Inferior parietal cortex (tissue), 1 donor: ENCODE measurements around the gene PGBD5.

Experiments
- DNase-seq: peaks from one replicate; pipeline ENCODE4 v3.0.0-alpha.2; 2016; ENCODE audit errors: extremely low spot score

PGBD5 gene

GRCh38 chr1:230396966-230397365 lies 29.2 kb downstream of the PGBD5 start:
- no peak for DNase-seq

GRCh38 chr1:230395932-230396331 lies 30.2 kb downstream of the PGBD5 start:
- no peak for DNase-seq

- DNase-seq, result no peak
Observed at GRCh38 chr1:230394741-230395140, 31.4 kb downstream of the PGBD5 start.

GRCh38 chr1:230394134-230394533 lies 32.0 kb downstream of the PGBD5 start:
- DNase-seq, result no peak

- DNase-seq, result no peak
Observed at GRCh38 chr1:230393722-230394121, 32.4 kb downstream of the PGBD5 start.

GRCh38 chr1:230392920-230393521 lies 33.1 kb downstream of the PGBD5 start:
- no peak for DNase-seq

GRCh38 chr1:230392536-230392909 lies 33.6 kb downstream of the PGBD5 start:
- DNase-seq, result no peak

GRCh38 chr1:230391776-230392535 lies 34.2 kb downstream of the PGBD5 start:
- DNase-seq, result no peak

- DNase-seq, result no peak
Observed at GRCh38 chr1:230390371-230390770, 35.8 kb downstream of the PGBD5 start.

GRCh38 chr1:230387876-230388275 lies 38.3 kb downstream of the PGBD5 start:
- DNase-seq, result no peak

GRCh38 chr1:230387296-230387695 lies 38.8 kb downstream of the PGBD5 start:
- DNase-seq, result no peak

GRCh38 chr1:230386637-230387262 lies 39.4 kb downstream of the PGBD5 start:
- DNase-seq, result no peak

GRCh38 chr1:230385930-230386329 lies 40.2 kb downstream of the PGBD5 start:
- no peak for DNase-seq

- no peak for DNase-seq
Observed at GRCh38 chr1:230385158-230385450, 41.0 kb downstream of the PGBD5 start.

GRCh38 chr1:230384380-230385157 lies 41.6 kb downstream of the PGBD5 start:
- DNase-seq, result no peak

GRCh38 chr1:230383425-230383824 lies 42.7 kb downstream of the PGBD5 start:
- no peak for DNase-seq

GRCh38 chr1:230382001-230382491 lies 44.1 kb downstream of the PGBD5 start:
- no peak for DNase-seq

- DNase-seq, result no peak
Observed at GRCh38 chr1:230381585-230381984, 44.5 kb downstream of the PGBD5 start.

GRCh38 chr1:230381049-230381467 lies 45.1 kb downstream of the PGBD5 start:
- DNase-seq, result no peak

GRCh38 chr1:230379928-230380327 lies 46.2 kb downstream of the PGBD5 start:
- DNase-seq, result no peak

GRCh38 chr1:230379462-230379861 lies 46.7 kb downstream of the PGBD5 start:
- no peak for DNase-seq

GRCh38 chr1:230377851-230378250 lies 48.3 kb downstream of the PGBD5 start:
- no peak for DNase-seq
